ENCODE data around the gene NEGR1.
"Not testable (repeated sequence)": the region's sequence is repeated elsewhere in the genome, so short reads cannot be mapped to it uniquely, and the experiment has no call there.

NEGR1 gene

GRCh38 chr1:71940261-71940660, 342.1 kb downstream of the NEGR1 start:
- no peak for DNase-seq (ENCODE audit: low spot score)

GRCh38 chr1:71930511-71930910, 351.8 kb downstream of the NEGR1 start:
- DNase-seq (ENCODE audit: low spot score) = no peak

- DNase-seq (ENCODE audit: low spot score) = no peak
Observed at GRCh38 chr1:71921935-71922559, 360.3 kb downstream of the NEGR1 start.

- no peak for DNase-seq (ENCODE audit: low spot score)
Observed at GRCh38 chr1:71921204-71921603, 361.1 kb downstream of the NEGR1 start.

- DNase-seq (ENCODE audit: low spot score) = no peak
Observed at GRCh38 chr1:71920556-71920955, 361.8 kb downstream of the NEGR1 start.

- DNase-seq (ENCODE audit: low spot score) = no peak
Observed at GRCh38 chr1:71919811-71920509, 362.4 kb downstream of the NEGR1 start.

- no peak for DNase-seq (ENCODE audit: low spot score)
Observed at GRCh38 chr1:71918630-71919029, 363.7 kb downstream of the NEGR1 start.

GRCh38 chr1:71916894-71917293, 365.4 kb downstream of the NEGR1 start:
- no peak for DNase-seq (ENCODE audit: low spot score)

GRCh38 chr1:71914626-71915025, 367.7 kb downstream of the NEGR1 start:
- DNase-seq (ENCODE audit: low spot score) = no peak

- no peak for DNase-seq (ENCODE audit: low spot score)
Observed at GRCh38 chr1:71908871-71909390, 373.4 kb downstream of the NEGR1 start.

GRCh38 chr1:71908303-71908702, 374.0 kb downstream of the NEGR1 start:
- DNase-seq (ENCODE audit: low spot score) = no peak

- DNase-seq (ENCODE audit: low spot score) = no peak
Observed at GRCh38 chr1:71899881-71900280, 382.5 kb downstream of the NEGR1 start.

- DNase-seq (ENCODE audit: low spot score) = not testable (repeated sequence)
Observed at GRCh38 chr1:71888166-71888565, 394.2 kb downstream of the NEGR1 start.

- no peak for DNase-seq (ENCODE audit: low spot score)
Observed at GRCh38 chr1:71885171-71885570, 397.2 kb downstream of the NEGR1 start.

- no peak for DNase-seq (ENCODE audit: low spot score)
Observed at GRCh38 chr1:71882637-71883036, 399.7 kb downstream of the NEGR1 start.

- no peak for DNase-seq (ENCODE audit: low spot score)
Observed at GRCh38 chr1:71882226-71882625, 400.1 kb downstream of the NEGR1 start.

GRCh38 chr1:71881611-71882010, 400.7 kb downstream of the NEGR1 start:
- no peak for DNase-seq (ENCODE audit: low spot score)

GRCh38 chr1:71869326-71869725, 413.0 kb downstream of the NEGR1 start:
- no peak for DNase-seq (ENCODE audit: low spot score)

GRCh38 chr1:71862756-71863155, 419.6 kb downstream of the NEGR1 start:
- DNase-seq (ENCODE audit: low spot score) = no peak

- DNase-seq (ENCODE audit: low spot score) = no peak
Observed at GRCh38 chr1:71861022-71861421, 421.3 kb downstream of the NEGR1 start.

GRCh38 chr1:71859806-71860205, 422.5 kb downstream of the NEGR1 start:
- DNase-seq (ENCODE audit: low spot score) = no peak

- no peak for DNase-seq (ENCODE audit: low spot score)
Observed at GRCh38 chr1:71857862-71858261, 424.5 kb downstream of the NEGR1 start.

GRCh38 chr1:71853360-71853759, 429.0 kb downstream of the NEGR1 start:
- DNase-seq (ENCODE audit: low spot score) = no peak

GRCh38 chr1:71850936-71851335, 431.4 kb downstream of the NEGR1 start:
- no peak for DNase-seq (ENCODE audit: low spot score)
